Measurements from ENCODE around the gene EIF2B4.

EIF2B4 gene

DNA sequence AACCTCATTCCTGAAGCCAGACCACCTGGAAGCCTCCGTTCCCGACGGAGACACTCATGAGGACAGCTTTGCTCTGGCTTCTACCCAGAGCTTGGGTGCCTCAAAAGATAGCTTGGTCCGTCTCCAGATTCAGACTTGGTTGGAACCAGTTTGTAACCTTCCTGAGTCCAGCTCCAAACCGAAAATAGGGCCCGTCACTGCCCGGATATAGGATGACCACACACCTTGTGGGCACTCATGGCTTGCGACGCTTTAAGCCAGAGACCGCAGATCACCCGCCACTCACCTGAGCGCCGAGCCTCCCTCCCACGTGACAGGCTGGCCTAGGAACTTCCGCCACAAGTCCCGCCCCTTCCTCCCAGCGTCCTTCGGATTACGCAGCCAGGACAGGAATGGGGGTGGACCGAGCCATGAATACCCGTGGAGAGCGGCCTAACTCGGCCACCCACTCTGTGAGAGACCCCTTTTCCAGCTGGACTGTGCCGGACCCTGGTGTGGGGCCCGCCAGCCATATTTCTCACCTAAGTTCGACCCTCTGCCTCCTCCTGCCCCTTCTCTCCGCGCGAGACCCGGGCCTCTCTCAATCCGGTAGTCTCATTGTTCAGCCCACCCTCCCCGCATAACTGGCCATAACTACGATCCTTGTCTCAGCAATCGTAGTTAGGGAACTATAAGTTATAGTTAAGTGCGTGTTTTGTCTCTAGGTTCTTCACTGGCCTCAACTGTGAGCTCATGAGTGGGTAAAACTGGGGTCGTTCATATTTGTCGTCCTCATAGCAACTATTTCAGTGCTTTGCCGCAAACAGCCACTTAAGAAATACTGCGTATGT is 47.2 kb downstream of the EIF2B4 start, which contains the start of gene MPV17 (continued):
- 0 out of 2 replicates have a peak, but pooled peaks have one; percentile 39 for TF ChIP-seq PATZ1 (tag by site-specific recombination; IDR thresholded peaks at IDR 0.05)
- TF ChIP-seq, protein P1, sequence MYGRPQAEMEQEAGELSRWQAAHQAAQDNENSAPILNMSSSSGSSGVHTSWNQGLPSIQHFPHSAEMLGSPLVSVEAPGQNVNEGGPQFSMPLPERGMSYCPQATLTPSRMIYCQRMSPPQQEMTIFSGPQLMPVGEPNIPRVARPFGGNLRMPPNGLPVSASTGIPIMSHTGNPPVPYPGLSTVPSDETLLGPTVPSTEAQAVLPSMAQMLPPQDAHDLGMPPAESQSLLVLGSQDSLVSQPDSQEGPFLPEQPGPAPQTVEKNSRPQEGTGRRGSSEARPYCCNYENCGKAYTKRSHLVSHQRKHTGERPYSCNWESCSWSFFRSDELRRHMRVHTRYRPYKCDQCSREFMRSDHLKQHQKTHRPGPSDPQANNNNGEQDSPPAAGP (tag by site-specific recombination; IDR thresholded peaks at IDR 0.05): peak; percentile 55
- peak; percentile 50 for TF ChIP-seq ZFHX2 (tag by site-specific recombination; conservative IDR thresholded peaks at IDR 0.05)
- no peak for TF ChIP-seq ZSCAN5A (tag by site-specific recombination; IDR thresholded peaks at IDR 0.05)
- TF ChIP-seq SCRT2 (tag by site-specific recombination; IDR thresholded peaks at IDR 0.05): no peak
- TF ChIP-seq ZNF391 (tag by site-specific recombination; IDR thresholded peaks at IDR 0.05; ENCODE audit: borderline replicate concordance, low read depth): peak; percentile 77; the same call in 1 of the 2 replicates
- TF ChIP-seq SP7 (tag by site-specific recombination; IDR thresholded peaks at IDR 0.05): peak; percentile 17; the same call in 1 of the 2 replicates
- 0 out of 2 replicates have a peak, but pooled peaks have one; percentile 41 for TF ChIP-seq ZNF610 (tag by site-specific recombination; IDR thresholded peaks at IDR 0.05; ENCODE audit: borderline replicate concordance)
- TF ChIP-seq ZBTB20 (tag by site-specific recombination; IDR thresholded peaks at IDR 0.05): peak; percentile 26; the same call in 1 of the 2 replicates
- TF ChIP-seq ZBTB48 (tag by site-specific recombination; IDR thresholded peaks at IDR 0.05): peak; percentile 21; the same call in 1 of the 2 replicates
- no peak for TF ChIP-seq ZNF404 (tag by site-specific recombination; IDR thresholded peaks at IDR 0.05)
- TF ChIP-seq, protein P2, sequence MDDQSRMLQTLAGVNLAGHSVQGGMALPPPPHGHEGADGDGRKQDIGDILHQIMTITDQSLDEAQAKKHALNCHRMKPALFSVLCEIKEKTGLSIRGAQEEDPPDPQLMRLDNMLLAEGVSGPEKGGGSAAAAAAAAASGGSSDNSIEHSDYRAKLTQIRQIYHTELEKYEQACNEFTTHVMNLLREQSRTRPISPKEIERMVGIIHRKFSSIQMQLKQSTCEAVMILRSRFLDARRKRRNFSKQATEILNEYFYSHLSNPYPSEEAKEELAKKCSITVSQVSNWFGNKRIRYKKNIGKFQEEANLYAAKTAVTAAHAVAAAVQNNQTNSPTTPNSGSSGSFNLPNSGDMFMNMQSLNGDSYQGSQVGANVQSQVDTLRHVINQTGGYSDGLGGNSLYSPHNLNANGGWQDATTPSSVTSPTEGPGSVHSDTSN (CRISPR knock-in tag; IDR thresholded peaks at IDR 0.05): 0 out of 2 replicates have a peak, but pooled peaks have one; percentile 23
- peak; percentile 65 for TF ChIP-seq ZNF629 (tag by site-specific recombination; IDR thresholded peaks at IDR 0.05)
- TF ChIP-seq ZNF518A (tag by site-specific recombination; conservative IDR thresholded peaks at IDR 0.05; ENCODE audit: low read depth): 0 out of 2 replicates have a peak, but pooled peaks have one; percentile 54
- peak; percentile 72 for TF ChIP-seq ZNF600 (tag by site-specific recombination; IDR thresholded peaks at IDR 0.05)
- TF ChIP-seq KLF10 (tag by site-specific recombination; IDR thresholded peaks at IDR 0.05): peak; percentile 77
- TF ChIP-seq, protein P3, sequence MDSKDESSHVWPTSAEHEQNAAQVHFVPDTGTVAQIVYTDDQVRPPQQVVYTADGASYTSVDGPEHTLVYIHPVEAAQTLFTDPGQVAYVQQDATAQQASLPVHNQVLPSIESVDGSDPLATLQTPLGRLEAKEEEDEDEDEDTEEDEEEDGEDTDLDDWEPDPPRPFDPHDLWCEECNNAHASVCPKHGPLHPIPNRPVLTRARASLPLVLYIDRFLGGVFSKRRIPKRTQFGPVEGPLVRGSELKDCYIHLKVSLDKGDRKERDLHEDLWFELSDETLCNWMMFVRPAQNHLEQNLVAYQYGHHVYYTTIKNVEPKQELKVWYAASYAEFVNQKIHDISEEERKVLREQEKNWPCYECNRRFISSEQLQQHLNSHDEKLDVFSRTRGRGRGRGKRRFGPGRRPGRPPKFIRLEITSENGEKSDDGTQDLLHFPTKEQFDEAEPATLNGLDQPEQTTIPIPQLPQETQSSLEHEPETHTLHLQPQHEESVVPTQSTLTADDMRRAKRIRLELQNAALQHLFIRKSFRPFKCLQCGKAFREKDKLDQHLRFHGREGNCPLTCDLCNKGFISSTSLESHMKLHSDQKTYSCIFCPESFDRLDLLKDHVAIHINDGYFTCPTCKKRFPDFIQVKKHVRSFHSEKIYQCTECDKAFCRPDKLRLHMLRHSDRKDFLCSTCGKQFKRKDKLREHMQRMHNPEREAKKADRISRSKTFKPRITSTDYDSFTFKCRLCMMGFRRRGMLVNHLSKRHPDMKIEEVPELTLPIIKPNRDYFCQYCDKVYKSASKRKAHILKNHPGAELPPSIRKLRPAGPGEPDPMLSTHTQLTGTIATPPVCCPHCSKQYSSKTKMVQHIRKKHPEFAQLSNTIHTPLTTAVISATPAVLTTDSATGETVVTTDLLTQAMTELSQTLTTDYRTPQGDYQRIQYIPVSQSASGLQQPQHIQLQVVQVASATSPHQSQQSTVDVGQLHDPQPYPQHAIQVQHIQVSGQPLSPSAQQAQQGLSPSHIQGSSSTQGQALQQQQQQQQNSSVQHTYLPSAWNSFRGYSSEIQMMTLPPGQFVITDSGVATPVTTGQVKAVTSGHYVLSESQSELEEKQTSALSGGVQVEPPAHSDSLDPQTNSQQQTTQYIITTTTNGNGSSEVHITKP (tag by site-specific recombination; IDR thresholded peaks at IDR 0.05): peak; percentile 97

All from HEK293 (cell line).